ENCODE data around the gene DYNC2I2.
"Not testable (repeated sequence)": the region's sequence is repeated elsewhere in the genome, so short reads cannot be mapped to it uniquely, and the experiment has no call there.

The DYNC2I2 gene

GRCh38 chr9:128687453-128687852, 30.8 kb upstream of the DYNC2I2 start:
- DNase-seq (ENCODE audit: low read depth in 2 of 2, low spot score in 1 of 2) = no peak

DNA sequence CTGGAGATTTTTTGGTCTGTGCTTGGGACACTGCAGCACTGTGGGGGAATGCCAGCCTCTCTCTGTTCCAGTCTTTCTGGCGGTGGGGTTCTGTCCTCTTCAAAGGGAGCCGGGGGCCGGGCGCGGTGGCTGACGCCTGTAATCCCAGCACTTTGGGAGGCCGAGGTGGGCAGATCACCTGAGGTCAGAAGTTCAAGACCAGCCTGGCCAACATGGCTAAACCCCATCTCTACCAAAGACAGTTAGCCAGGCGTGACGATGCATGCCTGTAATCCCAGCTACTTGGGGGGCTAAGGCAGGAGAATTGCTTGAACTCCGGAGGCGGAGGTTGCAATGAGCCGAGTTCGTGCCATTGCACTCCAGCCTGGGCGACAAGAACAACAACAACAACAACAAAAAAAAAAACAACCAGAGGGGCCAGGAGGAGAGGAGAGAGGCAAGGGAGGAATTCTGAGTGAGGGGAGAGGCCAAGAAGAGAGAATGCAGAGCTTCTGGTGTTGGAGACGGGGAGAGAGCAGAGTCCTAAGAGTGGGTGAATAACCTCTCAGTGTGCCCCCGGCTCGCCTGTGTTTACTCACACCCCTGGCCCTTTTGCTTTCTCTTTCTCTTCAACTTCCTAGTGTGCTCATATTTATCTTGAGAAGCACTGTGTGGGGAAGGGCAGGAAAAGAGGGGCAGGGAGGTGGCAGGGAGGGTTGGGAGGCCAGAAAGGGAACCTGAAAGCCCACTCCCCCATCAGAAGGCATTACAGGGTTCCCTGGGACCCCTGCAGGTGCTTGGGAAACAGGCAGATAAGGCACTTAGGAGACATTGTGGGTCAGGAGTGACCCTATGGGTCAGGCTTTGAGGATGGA, 29.2 kb upstream of the DYNC2I2 start:
- peak in 1 of 2 donors; percentile 30 for DNase-seq (ENCODE audit: low read depth in 2 of 2, low spot score in 1 of 2)

GRCh38 chr9:128684325-128685199, 27.9 kb upstream of the DYNC2I2 start:
- peak in 1 of 2 donors; percentile 48 for DNase-seq (ENCODE audit: low read depth in 2 of 2, low spot score in 1 of 2)

DNA sequence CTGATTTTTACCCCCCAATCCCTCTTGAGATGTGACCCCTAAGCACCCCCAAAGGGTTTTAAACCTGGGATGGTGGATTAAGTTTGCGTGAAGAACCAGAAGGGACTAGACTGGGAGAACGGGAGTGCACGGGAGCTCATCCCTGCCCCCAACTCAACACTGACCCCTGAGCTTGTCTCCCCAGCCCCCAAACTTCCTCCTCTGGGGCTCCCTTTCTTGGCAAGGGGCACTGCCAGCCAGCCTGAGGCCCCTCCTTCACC, 27.3 kb upstream of the DYNC2I2 start:
- DNase-seq (ENCODE audit: low read depth in 2 of 2, low spot score in 1 of 2) = no peak

GRCh38 chr9:128683340-128684064, 26.9 kb upstream of the DYNC2I2 start:
- no peak for DNase-seq (ENCODE audit: low read depth in 2 of 2, low spot score in 1 of 2)

- DNase-seq (ENCODE audit: low read depth in 2 of 2, low spot score in 1 of 2) = no peak
Measured at GRCh38 chr9:128677794-128678193, 21.1 kb upstream of the DYNC2I2 start.

GRCh38 chr9:128675382-128675781, 18.7 kb upstream of the DYNC2I2 start:
- no peak for DNase-seq (ENCODE audit: low read depth in 2 of 2, low spot score in 1 of 2)

DNA sequence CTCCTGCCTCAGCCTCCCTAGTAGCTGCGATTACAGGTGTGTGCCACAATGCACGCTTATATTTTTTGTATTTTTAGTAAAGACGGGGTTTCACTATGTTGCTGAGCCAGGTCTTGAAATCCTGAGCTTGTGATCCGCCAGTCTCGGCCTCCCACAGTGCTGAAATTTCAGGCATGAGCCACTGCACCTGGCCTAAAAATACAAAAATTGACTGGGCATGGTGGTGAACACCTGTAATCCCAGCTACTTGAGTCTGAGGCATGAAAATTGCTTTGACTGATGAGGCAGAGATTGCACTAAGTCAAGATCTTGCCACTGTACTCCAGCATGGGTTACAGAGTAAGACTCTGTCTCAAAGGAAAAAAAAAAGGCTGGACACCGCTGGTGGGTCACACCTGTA, 13.1 kb upstream of the DYNC2I2 start:
- DNase-seq (ENCODE audit: low read depth in 2 of 2, low spot score in 1 of 2) = no peak

DNA sequence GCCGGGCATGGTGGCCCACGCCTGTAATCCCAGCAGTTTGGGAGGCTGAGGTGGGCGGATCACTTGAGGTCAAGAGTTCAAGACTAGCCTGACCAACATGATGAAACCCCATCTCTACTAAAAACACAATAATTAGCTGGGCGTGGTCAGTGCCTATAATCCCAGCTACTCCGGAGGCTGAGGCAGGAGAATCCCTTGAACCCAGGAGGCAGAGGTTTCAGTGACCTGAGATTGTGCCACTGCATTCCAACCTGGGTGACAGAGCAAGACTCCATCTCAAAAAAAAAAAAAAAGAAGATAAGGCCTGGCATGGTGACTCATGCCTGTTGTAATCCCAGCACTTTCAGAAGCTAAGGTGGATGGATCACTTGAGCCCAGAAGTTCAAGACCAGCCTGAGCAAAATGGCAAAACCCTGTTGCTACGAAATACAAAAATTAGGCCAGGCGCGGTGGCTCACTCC, 9.9 kb upstream of the DYNC2I2 start:
- not testable (repeated sequence) for DNase-seq (ENCODE audit: low read depth in 2 of 2, low spot score in 1 of 2)

- no peak for DNase-seq (ENCODE audit: low read depth in 2 of 2, low spot score in 1 of 2)
Measured at GRCh38 chr9:128657796-128658195, 1.1 kb upstream of the DYNC2I2 start.

GRCh38 chr9:128657344-128657704, 677 bp upstream of the DYNC2I2 start:
- DNase-seq (ENCODE audit: low read depth in 2 of 2, low spot score in 1 of 2) = no peak

GRCh38 chr9:128654481-128654880, 2.2 kb downstream of the DYNC2I2 start:
- no peak for DNase-seq (ENCODE audit: low read depth in 2 of 2, low spot score in 1 of 2)

DNA sequence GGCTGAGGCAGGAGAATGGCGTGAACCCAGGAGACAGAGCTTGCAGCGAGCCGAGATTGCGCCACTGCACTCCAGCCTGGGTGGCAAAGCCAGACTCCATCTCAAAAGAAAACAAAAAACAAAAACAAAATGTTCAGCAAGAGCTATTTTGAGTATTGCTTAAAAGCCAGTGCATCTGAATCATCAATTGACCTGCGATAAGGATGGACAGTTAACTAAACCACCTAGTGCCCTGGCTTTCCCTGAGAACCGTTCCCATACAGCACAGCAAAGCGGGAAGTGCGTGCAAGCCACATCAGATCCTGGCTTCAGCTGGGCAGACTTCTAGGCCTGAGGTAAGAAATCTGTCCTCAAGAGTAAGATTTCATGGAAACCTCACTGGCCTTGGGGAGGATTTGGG, 2.7 kb downstream of the DYNC2I2 start:
- DNase-seq (ENCODE audit: low read depth in 2 of 2, low spot score in 1 of 2) = no peak

- no peak for DNase-seq (ENCODE audit: low read depth in 2 of 2, low spot score in 1 of 2)
Measured at GRCh38 chr9:128651798-128652197, 4.8 kb downstream of the DYNC2I2 start.

DNA sequence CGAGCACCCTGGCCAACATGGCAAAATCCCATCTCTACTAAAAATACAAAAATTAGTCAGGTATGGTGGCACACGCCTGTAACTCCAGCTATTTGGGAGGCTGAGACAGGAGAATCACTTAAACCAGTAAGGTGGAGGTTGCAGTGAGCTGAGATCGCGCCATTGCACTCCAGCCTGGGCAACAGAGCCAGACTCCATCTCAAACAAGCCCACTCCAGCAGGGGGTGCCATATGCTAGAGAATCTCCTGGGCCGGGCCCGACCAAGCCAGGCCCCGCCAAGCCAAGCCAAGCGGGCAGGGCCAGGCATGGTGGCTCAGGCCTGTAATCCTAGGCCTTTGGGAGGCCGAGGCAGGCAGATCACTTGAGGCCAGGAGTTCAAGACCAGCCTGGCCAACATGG, 8.4 kb downstream of the DYNC2I2 start:
- DNase-seq (ENCODE audit: low read depth in 2 of 2, low spot score in 1 of 2) = peak; percentile 40 to 57

DNA sequence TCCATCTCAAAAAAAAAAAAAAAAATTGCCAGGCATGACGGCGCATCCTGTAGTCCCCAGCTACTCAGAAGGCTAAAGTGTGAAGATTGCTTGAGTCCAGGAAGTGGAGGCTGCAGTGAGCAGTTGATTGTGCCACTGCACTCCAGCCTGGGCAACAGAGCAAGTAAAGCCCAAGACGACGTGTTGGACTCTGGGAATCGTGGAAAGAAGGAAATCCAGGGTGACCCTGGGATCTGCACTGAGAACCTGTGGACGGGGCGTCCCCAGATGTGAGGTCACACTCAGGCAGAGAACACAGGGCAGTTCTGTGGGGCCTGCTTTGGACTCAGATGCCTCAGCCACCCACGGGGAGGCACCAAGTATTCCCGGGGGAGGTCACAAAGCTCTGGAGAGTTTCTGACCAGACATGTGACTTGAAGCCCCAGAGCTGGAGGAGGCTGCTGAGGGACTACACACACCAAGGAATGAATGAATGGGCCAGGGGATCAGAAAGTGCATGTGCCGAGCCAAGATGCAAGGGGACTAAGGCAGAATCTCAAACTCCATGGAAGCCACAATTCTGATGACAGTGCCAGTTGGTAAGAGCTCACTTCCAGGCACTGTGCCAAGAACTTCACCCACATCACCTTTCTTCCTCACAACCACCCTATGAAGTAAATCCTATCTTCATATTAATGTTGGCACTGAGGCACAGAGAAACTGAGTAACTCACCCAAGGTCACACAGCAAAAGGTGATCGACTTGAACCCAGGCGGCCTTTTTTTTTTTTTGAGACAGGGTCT, 12.9 kb downstream of the DYNC2I2 start:
- DNase-seq (ENCODE audit: low read depth in 2 of 2, low spot score in 1 of 2) = no peak

DNA sequence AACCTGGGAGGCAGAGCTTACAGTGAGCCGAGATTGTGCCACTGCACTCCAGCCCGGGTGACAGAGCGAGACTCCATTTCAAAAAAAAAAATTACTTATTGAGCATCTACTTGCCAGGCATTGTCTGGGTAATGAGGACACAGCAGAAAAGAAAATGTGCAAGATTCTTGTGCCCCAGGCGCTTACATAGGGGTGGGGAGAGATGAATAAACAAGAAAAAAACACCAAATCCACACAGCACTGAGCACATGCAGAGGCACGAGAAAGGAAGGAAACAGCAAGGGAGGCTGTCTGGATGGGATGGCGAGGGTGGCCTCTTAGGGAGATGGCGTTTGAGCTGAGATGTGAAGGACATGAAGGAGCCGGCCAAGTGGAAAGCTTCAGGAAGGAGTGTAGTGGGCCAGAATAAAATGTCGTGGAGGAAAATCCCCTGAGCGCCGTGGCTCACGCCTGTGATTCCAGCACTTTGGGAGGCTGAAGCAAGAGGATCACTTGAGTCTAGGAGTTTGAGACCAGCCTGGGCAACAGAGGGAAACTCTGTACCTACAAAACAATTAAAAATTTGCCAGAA, 13.9 kb downstream of the DYNC2I2 start:
- DNase-seq (ENCODE audit: low read depth in 2 of 2, low spot score in 1 of 2) = no peak

DNA sequence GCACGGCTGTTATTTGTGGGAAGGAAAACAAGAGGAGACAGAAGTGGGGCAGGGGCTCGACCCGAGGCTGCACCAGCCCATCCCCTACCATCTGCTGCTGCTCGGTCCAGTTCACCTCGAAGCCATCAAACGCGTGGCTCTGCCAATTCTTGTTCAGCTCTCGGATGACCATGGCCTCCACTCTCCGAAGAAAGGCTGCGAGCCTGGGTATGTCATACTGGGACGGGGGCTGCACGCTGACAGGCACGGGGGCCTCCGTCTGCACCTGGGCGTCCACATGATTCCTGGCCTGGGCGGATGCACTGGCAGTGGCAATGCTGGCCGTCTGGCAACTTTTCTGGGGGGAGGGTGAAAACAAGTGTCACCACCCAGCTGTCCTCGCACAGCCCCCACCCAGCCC, 16.0 kb downstream of the DYNC2I2 start:
- DNase-seq (ENCODE audit: low read depth in 2 of 2, low spot score in 1 of 2) = no peak

GRCh38 chr9:128638580-128638979, 18.1 kb downstream of the DYNC2I2 start:
- no peak for DNase-seq (ENCODE audit: low read depth in 2 of 2, low spot score in 1 of 2)

DNA sequence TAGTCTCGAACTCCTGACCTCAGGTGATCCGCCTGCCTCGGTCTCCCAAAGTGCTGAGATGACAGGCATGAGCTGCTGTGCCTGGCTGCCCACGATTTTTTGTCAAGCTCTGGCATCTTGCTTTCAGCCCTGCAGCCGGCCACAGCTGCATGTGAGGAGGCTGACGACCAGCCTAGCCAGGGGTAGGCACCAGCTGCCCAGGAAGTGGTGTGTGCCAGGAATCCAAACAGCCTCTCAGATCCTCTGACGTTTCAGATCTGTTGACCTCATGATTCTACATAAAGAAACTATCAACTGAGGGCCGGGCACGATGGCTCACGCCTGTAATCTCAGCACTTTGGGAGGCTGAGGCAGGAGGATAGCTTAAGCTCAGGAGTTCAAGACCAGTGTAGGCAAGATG, 19.0 kb downstream of the DYNC2I2 start:
- DNase-seq (ENCODE audit: low read depth in 2 of 2, low spot score in 1 of 2) = no peak
